Neural cell (in vitro differentiated cells): ENCODE results near the gene UTS2.

Source experiments
- CTCF ChIP-seq: fragments of 450-650 bp; IDR thresholded peaks from 2 replicates; pipeline ENCODE4 v1.5.1; 2014; ENCODE audit warnings: antibody characterized with exemption, mild to moderate bottlenecking, moderate library complexity; ENCODE audit not compliant: poor library complexity, severe bottlenecking
- EZH2 ChIP-seq: fragments of 200-600, 300-800 bp; shearing (Covaris generic), sonication (generic); IDR thresholded peaks from 2 replicates; pipeline ENCODE4 v1.6.1; 2014; ENCODE audit warnings: antibody characterized with exemption, low read length, borderline replicate concordance, mild to moderate bottlenecking; ENCODE audit not compliant: insufficient read depth, poor library complexity, severe bottlenecking
- POLR2AphosphoS5 ChIP-seq: IDR thresholded peaks from 2 replicates; pipeline ENCODE4 v1.6.1; 2012
- RAD21 ChIP-seq: fragments of 450-650 bp; conservative IDR thresholded peaks from 2 replicates; pipeline ENCODE4 v1.6.1; 2014; ENCODE audit warnings: antibody characterized with exemption, mild to moderate bottlenecking, moderate library complexity
- TAF1 ChIP-seq: IDR thresholded peaks from 2 replicates; pipeline ENCODE4 v1.6.1; 2012; ENCODE audit warnings: low read depth

DNA sequence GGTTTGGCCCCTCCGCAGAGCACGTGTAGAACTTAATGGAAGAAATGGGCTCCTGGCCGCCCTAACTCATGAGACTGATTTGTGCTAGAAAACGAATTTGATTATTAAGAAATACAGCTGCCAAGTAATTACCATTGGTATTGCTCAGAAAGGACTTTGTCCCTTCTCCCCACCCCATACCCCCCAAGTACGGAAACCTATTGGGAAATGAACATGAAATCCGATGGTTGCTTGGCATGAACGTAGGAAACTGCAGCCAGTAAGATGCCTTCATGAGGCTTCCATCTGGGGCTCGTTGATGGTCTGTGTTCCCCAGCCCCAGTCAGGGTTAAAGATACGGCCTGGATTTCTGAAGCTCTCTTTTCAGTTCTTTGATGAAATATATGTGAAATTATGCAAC is 47.4 kb downstream of the UTS2 start:
- TF ChIP-seq EZH2 (no peak), CTCF (no peak), RAD21 (no peak), POLR2AphosphoS5 (no peak), TAF1 (no peak)
